AG20443 (cell line): ENCODE measurements around the gene PPP1R16B.
"Not testable (repeated sequence)": the region's sequence is repeated elsewhere in the genome, so short reads cannot be mapped to it uniquely, and the experiment has no call there.

Experiments used
- DNase-seq: peaks from one replicate; pipeline ENCODE4 v3.0.0; 2012; ENCODE audit warnings: low spot score, mixed read lengths

The PPP1R16B gene

GRCh38 chr20:38935967-38936407 lies 130.5 kb downstream of the PPP1R16B start:
- no peak for DNase-seq

GRCh38 chr20:38937000-38937399 lies 131.5 kb downstream of the PPP1R16B start:
- DNase-seq, result no peak

- no peak for DNase-seq
Observed at GRCh38 chr20:38937978-38938473, 132.5 kb downstream of the PPP1R16B start.

- DNase-seq, result no peak
Observed at GRCh38 chr20:38939686-38940085, 134.2 kb downstream of the PPP1R16B start.

GRCh38 chr20:38940644-38941043 lies 135.1 kb downstream of the PPP1R16B start:
- DNase-seq, result no peak

- DNase-seq, result no peak
Observed at GRCh38 chr20:38941726-38942389, 136.4 kb downstream of the PPP1R16B start.

- DNase-seq, result no peak
Observed at GRCh38 chr20:38945012-38945411, 139.5 kb downstream of the PPP1R16B start.

- DNase-seq, result no peak
Observed at GRCh38 chr20:38946836-38947235, 141.3 kb downstream of the PPP1R16B start.

- no peak for DNase-seq
Observed at GRCh38 chr20:38947931-38948362, 142.4 kb downstream of the PPP1R16B start.

- no peak for DNase-seq
Observed at GRCh38 chr20:38950254-38950653, 144.8 kb downstream of the PPP1R16B start.

- no peak for DNase-seq
Observed at GRCh38 chr20:38951611-38952010, 146.1 kb downstream of the PPP1R16B start.

GRCh38 chr20:38952153-38952552 lies 146.7 kb downstream of the PPP1R16B start:
- DNase-seq, result no peak

- DNase-seq, result no peak
Observed at GRCh38 chr20:38953630-38954340, 148.3 kb downstream of the PPP1R16B start.

GRCh38 chr20:38957235-38957876 lies 151.9 kb downstream of the PPP1R16B start:
- no peak for DNase-seq

GRCh38 chr20:38957915-38958485 lies 152.5 kb downstream of the PPP1R16B start:
- no peak for DNase-seq

GRCh38 chr20:38960187-38960687 lies 154.7 kb downstream of the PPP1R16B start:
- not testable (repeated sequence) for DNase-seq

- no peak for DNase-seq
Observed at GRCh38 chr20:38961530-38962043, 156.1 kb downstream of the PPP1R16B start.

GRCh38 chr20:38962044-38962927 lies 156.8 kb downstream of the PPP1R16B start, which contains the start of gene DHX35:
Gene DHX35 (plus strand): TSS chr20:38962344. CDS start chr20:38962368, 24 bp downstream.
- peak; percentile 100 for DNase-seq

- no peak for DNase-seq
Observed at GRCh38 chr20:38962928-38963401, 157.5 kb downstream of the PPP1R16B start.

- no peak for DNase-seq
Observed at GRCh38 chr20:38963745-38964144, 158.2 kb downstream of the PPP1R16B start.

GRCh38 chr20:38965264-38965663 lies 159.8 kb downstream of the PPP1R16B start:
- no peak for DNase-seq
